ENCODE results near the gene CDY2A. TPM values are rescaled to one million over a fixed set of nuclear protein-coding genes. Genes with fewer than 3 reads are reported as not detected.

CDY2A gene
- total RNA-seq, 2 donors from 2014 or later, result not detected

Other genes starting within 250 kb of the CDY2A start
- gene CDY2B, start 145.6 kb upstream of the CDY2A start, total RNA-seq, result not detected

Data from activated T-helper 17 cell treated with anti-CD3 and anti-CD28 coated beads, Interleukin-2, amount 50 U/mL, for 72 hours (primary cell).